Measurements from ENCODE around the gene LILRB3. TPM values are rescaled to one million over a fixed set of nuclear protein-coding genes. Genes with fewer than 3 reads are reported as not detected.
A peak's percentile ranks its signal among the peaks of the same experiment; 100 is the strongest.
"Not testable (repeated sequence)": the region's sequence is repeated elsewhere in the genome, so short reads cannot be mapped to it uniquely, and the experiment has no call there.

The LILRB3 gene
- total RNA-seq, 2 experiments from 2014 or later = 0.35 TPM; not detected in 1

- Mint-ChIP-seq H3K9me3 (ENCODE audit: low read depth) (no peaks in the 10 kb centered on the region), H3K36me3 (no peaks in the 10 kb centered on the region), H3K27ac (no peak overlapping the region), H3K4me3 (no peak overlapping the region), H3K27me3 (peaks cover 63% of the 10 kb centered on the region), H3K4me1 (peaks cover 4% of the 10 kb centered on the region)
- no peak for DNase-seq
- no peak for ATAC-seq
- CTCF ChIA-PET = interaction anchor here (0.9 to 1.6 kb wide), 5 partner anchors 32 to 75 kb away, joined by 3 to 8 read pairs (median 3); partner anchors contain the start of genes LENG1 and MBOAT7
These were observed 11.1 kb upstream of the LILRB3 start for GRCh38 chr19:54233941-54234340.

DNA sequence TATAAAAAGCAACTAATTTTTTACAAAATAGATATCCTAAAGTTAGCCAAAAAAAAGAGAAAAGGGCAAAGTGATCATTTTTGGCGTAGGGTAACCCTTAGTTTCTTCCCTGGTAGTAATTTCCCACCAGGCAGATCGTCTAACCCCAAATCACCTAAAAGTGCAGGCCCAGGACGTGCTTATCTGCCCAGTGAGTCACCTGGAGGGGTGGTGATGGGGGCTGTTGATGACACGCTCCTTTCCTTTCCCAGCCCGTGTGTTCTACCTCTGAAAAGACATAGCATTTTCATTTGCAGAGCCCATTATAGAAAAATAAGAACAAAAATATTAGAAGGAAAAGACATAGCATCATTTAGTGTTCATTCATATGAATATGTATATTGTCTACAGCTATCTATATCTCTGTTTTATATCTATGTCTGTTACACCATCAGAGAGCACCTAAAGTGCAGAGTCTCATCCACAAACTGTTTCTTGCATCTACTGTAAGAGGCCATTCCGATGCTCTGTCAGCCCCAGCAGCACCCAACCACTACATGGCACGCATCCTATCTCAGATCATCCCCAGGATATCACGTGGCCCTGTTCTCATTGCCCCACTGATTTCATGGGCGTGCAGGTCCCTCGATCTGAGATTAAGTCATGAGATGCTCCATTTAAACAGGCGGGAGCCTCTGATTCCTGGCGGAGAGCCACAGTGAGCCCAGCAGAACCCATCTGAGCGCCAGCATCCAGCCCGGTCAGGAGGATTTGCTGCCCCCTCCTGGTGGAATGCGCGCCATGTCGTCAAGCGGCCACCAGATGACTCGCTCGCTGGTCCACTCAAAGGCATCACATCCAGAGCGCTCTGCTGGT is 8.5 kb upstream of the LILRB3 start:
- peaks cover 58% of the 10 kb centered on the region for H3K27me3 Mint-ChIP-seq
- CTCF ChIA-PET = interaction anchor here (0.6 to 1.5 kb wide), 4 partner anchors 36 to 63 kb away, joined by 3 to 6 read pairs (median 3); no protein-coding TSS in a partner anchor
- peaks cover 4% of the 10 kb centered on the region for H3K4me1 Mint-ChIP-seq
- no peak overlapping the region for H3K27ac Mint-ChIP-seq
- ATAC-seq (peak; percentile 100), DNase-seq (peak; percentile 87)
- H3K9me3 Mint-ChIP-seq (ENCODE audit: low read depth) = no peaks in the 10 kb centered on the region
- H3K36me3 Mint-ChIP-seq = no peaks in the 10 kb centered on the region
- H3K4me3 Mint-ChIP-seq = no peak overlapping the region

GRCh38 chr19:54230031-54230430 is 7.2 kb upstream of the LILRB3 start:
- H3K27ac Mint-ChIP-seq = no peak overlapping the region
- no peak for DNase-seq
- peaks cover 48% of the 10 kb centered on the region for H3K27me3 Mint-ChIP-seq

DNA sequence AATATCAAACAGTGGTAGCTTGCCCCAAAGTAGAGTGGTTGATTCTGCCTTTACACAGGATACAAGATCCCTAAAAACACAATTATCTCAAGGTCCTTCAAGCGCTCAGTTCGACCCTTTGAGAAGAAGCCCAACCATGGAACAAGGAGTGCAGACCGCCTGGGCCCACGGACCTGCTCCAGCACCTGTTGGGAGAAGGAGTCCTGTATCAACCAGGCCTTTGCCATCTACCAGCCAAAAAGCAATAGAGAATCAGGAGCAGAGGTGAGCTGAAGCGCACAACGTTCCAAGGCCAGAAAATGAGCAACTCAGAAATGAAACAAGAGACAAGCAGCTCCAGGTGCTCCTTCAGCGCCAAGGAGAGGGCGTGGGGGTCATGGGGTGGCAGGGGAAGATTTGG is 6.3 kb upstream of the LILRB3 start:
- Mint-ChIP-seq H3K4me3 (no peak overlapping the region), H3K4me1 (peaks cover 4% of the 10 kb centered on the region), H3K36me3 (no peaks in the 10 kb centered on the region), H3K9me3 (ENCODE audit: low read depth) (no peaks in the 10 kb centered on the region), H3K27me3 (peaks cover 42% of the 10 kb centered on the region), H3K27ac (no peak overlapping the region)
- ATAC-seq = no peak
- DNase-seq = no peak
- CTCF ChIA-PET = no interaction called here

More at GRCh38 chr19:54230031-54230430, 7.2 kb upstream of the LILRB3 start:
- ATAC-seq = no peak
- Mint-ChIP-seq H3K4me3 (no peak overlapping the region), H3K4me1 (peaks cover 4% of the 10 kb centered on the region), H3K36me3 (no peaks in the 10 kb centered on the region), H3K9me3 (ENCODE audit: low read depth) (no peaks in the 10 kb centered on the region)
- CTCF ChIA-PET = interaction anchor here (0.7 kb wide), 1 partner anchor 66 kb away, joined by 3 read pairs; no protein-coding TSS in a partner anchor

DNA sequence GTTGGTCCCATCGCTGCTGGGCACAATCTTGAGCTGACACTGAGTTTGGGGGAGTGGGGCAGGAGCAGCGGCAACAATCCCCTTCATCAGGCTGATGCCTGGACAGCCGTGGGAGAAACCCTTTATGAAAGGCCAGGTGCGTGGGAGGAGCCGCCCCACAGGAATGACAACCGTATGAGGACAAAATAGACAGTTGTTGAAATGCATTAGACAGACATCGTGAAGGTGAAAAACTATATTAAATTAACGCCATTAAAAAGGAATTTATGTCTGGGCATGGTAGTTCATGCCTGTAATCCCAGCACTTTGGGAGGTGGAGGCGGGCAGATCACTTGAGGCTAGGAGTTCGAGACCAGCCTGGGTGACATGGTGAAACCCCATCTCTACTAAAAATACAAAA is 1.8 kb upstream of the LILRB3 start:
- H3K27me3 Mint-ChIP-seq = peaks cover 21% of the 10 kb centered on the region
- H3K27ac Mint-ChIP-seq; H3K36me3 Mint-ChIP-seq; H3K4me1 Mint-ChIP-seq; DNase-seq; ATAC-seq; H3K4me3 Mint-ChIP-seq; H3K9me3 Mint-ChIP-seq (ENCODE audit: low read depth): not testable (repeated sequence)
- CTCF ChIA-PET = interaction anchor here (1.2 kb wide), 1 partner anchor 10 kb away, joined by 3 read pairs; no protein-coding TSS in a partner anchor

DNA sequence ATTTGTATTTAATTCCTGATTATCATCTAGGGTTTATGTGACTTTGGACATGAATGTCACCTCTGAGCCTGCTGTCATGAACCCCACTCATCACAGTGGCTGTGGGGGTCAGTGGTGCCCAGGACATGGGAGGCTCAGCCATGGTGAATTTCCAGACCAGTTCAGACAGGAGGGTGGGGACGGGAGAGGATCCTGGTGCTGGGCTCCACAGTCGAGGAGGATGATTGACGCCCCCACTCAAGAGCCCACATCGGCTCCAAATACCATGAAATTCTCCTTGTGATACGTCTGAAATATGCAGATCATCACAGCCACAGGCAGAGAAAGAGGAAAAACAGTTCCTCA is 1.1 kb upstream of the LILRB3 start:
- ATAC-seq; H3K4me1 Mint-ChIP-seq; H3K36me3 Mint-ChIP-seq; DNase-seq; H3K9me3 Mint-ChIP-seq (ENCODE audit: low read depth); CTCF ChIA-PET; H3K27ac Mint-ChIP-seq; H3K4me3 Mint-ChIP-seq: not testable (repeated sequence)
- peaks cover 17% of the 10 kb centered on the region for H3K27me3 Mint-ChIP-seq

- H3K27me3 Mint-ChIP-seq = peaks cover 15% of the 10 kb centered on the region
- H3K4me3 Mint-ChIP-seq; CTCF ChIA-PET; H3K9me3 Mint-ChIP-seq (ENCODE audit: low read depth); DNase-seq; H3K36me3 Mint-ChIP-seq; H3K27ac Mint-ChIP-seq; ATAC-seq; H3K4me1 Mint-ChIP-seq: not testable (repeated sequence)
These were observed 600 bp upstream of the LILRB3 start for GRCh38 chr19:54223277-54223936.

- H3K36me3 Mint-ChIP-seq; H3K4me1 Mint-ChIP-seq; H3K4me3 Mint-ChIP-seq; ATAC-seq; H3K27ac Mint-ChIP-seq; DNase-seq; H3K9me3 Mint-ChIP-seq (ENCODE audit: low read depth); CTCF ChIA-PET: not testable (repeated sequence)
- H3K27me3 Mint-ChIP-seq = peaks cover 12% of the 10 kb centered on the region
These were observed 860 bp downstream of the LILRB3 start for GRCh38 chr19:54221947-54222346.

GRCh38 chr19:54219702-54220101 is 3.1 kb downstream of the LILRB3 start:
- DNase-seq; H3K9me3 Mint-ChIP-seq (ENCODE audit: low read depth); CTCF ChIA-PET; H3K27me3 Mint-ChIP-seq; H3K27ac Mint-ChIP-seq; ATAC-seq; H3K36me3 Mint-ChIP-seq; H3K4me1 Mint-ChIP-seq; H3K4me3 Mint-ChIP-seq: not testable (repeated sequence)

GRCh38 chr19:54218960-54219661 is 3.7 kb downstream of the LILRB3 start:
- CTCF ChIA-PET = no interaction called here
- peaks cover 6% of the 10 kb centered on the region for H3K4me1 Mint-ChIP-seq
- no peak for ATAC-seq
- peaks cover 9% of the 10 kb centered on the region for H3K27me3 Mint-ChIP-seq
- H3K27ac Mint-ChIP-seq = no peak overlapping the region
- no peaks in the 10 kb centered on the region for H3K9me3 Mint-ChIP-seq (ENCODE audit: low read depth)
- peaks cover 1% of the 10 kb centered on the region for H3K36me3 Mint-ChIP-seq
- no peak for DNase-seq
- H3K4me3 Mint-ChIP-seq = no peak overlapping the region

DNA sequence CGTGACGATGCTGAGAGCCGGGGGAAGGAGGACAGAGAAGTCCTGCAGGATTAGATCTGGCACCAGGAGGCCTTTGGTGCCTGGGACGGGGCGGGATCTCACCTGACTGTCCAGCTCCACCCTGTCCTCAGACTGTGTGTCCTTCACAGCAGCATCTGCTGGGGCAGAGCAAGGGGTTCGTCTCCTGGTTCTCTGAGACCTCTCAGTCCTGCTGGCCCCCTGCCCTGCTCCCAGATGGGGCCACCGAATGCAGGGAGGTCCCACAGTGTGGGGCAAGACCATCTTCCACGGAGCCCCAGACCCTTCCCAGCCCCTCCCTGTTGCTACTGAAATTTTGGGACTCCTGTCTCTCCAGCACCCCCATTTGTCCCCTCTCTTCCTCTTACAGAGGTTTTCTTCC is 4.5 kb downstream of the LILRB3 start:
- no peaks in the 10 kb centered on the region for H3K9me3 Mint-ChIP-seq (ENCODE audit: low read depth)
- H3K27me3 Mint-ChIP-seq = peaks cover 3% of the 10 kb centered on the region
- no peak for ATAC-seq
- H3K4me3 Mint-ChIP-seq = no peak overlapping the region
- CTCF ChIA-PET = no interaction called here
- peaks cover 4% of the 10 kb centered on the region for H3K4me1 Mint-ChIP-seq
- H3K27ac Mint-ChIP-seq = no peak overlapping the region
- no peak for DNase-seq
- H3K36me3 Mint-ChIP-seq = peaks cover 3% of the 10 kb centered on the region

GRCh38 chr19:54217517-54218247 is 5.1 kb downstream of the LILRB3 start:
- DNase-seq; CTCF ChIA-PET; H3K9me3 Mint-ChIP-seq (ENCODE audit: low read depth); H3K4me3 Mint-ChIP-seq; H3K4me1 Mint-ChIP-seq; H3K27ac Mint-ChIP-seq; H3K27me3 Mint-ChIP-seq; ATAC-seq; H3K36me3 Mint-ChIP-seq: not testable (repeated sequence)

GRCh38 chr19:54216869-54217268 is 5.9 kb downstream of the LILRB3 start:
- Mint-ChIP-seq H3K36me3 (peaks cover 6% of the 10 kb centered on the region), H3K27me3 (peaks cover 2% of the 10 kb centered on the region), H3K4me3 (no peak overlapping the region), H3K9me3 (ENCODE audit: low read depth) (no peaks in the 10 kb centered on the region), H3K4me1 (no peaks in the 10 kb centered on the region), H3K27ac (no peak overlapping the region)
- DNase-seq = no peak
- CTCF ChIA-PET = no interaction called here
- no peak for ATAC-seq
